GM23338 (cell line): ENCODE data around the gene BCL2. TPM values are rescaled to one million over a fixed set of nuclear protein-coding genes. Genes with fewer than 3 reads are reported as not detected.

Source experiments
- ATAC-seq: fragments of 200-7000 bp; cut with Tn5 transposase; 3 replicates; pipeline ENCODE4 v1.9.1; 2020
- DNase-seq: peaks from one replicate; pipeline ENCODE4 v3.0.0-alpha.2; 2015; ENCODE audit warnings: low spot score
- H2AFZ ChIP-seq: fragments of 200-600 bp; sonication (generic); 2 replicates; pipeline ENCODE4 v1.8.0; 2016; ENCODE audit warnings: antibody characterized with exemption, mild to moderate bottlenecking, moderate library complexity
- H3F3A ChIP-seq: fragments of 200-600 bp; sonication (generic); replicated peaks from 2 replicates; pipeline ENCODE4 v1.8.0; 2017; ENCODE audit warnings: antibody characterized with exemption, mixed run types, low read depth
- H3K27ac ChIP-seq: fragments of 200-600 bp; sonication (generic); 2 replicates; pipeline ENCODE4 v1.6.1; 2016; ENCODE audit warnings: low read depth
- H3K27me3 ChIP-seq: fragments of 200-600 bp; sonication (generic); 2 replicates; pipeline ENCODE4 v1.8.0; 2016; ENCODE audit warnings: mild to moderate bottlenecking, mixed run types, moderate library complexity; ENCODE audit not compliant: insufficient read depth
- H3K36me3 ChIP-seq: fragments of 200-600 bp; sonication (generic); 2 replicates; pipeline ENCODE4 v1.8.0; 2016; ENCODE audit warnings: mild to moderate bottlenecking; ENCODE audit not compliant: insufficient read depth
- H3K4me1 ChIP-seq: fragments of 200-600 bp; sonication (generic); 2 replicates; pipeline ENCODE4 v1.8.0; 2016; ENCODE audit warnings: mild to moderate bottlenecking, moderate library complexity; ENCODE audit not compliant: insufficient read depth
- H3K4me2 ChIP-seq: fragments of 200-600 bp; sonication (generic); 2 replicates; pipeline ENCODE4 v1.7.1; 2017; ENCODE audit warnings: mixed run types
- H3K4me3 ChIP-seq: fragments of 200-600 bp; sonication (generic); 2 replicates; pipeline ENCODE4 v1.6.1; 2016; ENCODE audit warnings: mixed run types
- H3K79me2 ChIP-seq: fragments of 200-600 bp; sonication (generic); replicated peaks from 2 replicates; pipeline ENCODE4 v1.8.0; 2017; ENCODE audit warnings: mild to moderate bottlenecking; ENCODE audit not compliant: insufficient read depth
- H3K9me2 ChIP-seq: fragments of 200-600 bp; sonication (generic); 2 replicates; pipeline ENCODE4 v1.8.0; 2017; ENCODE audit not compliant: insufficient read depth
- H4K20me1 ChIP-seq: fragments of 200-600 bp; sonication (generic); replicated peaks from 2 replicates; pipeline ENCODE4 v1.8.0; 2017; ENCODE audit warnings: mild to moderate bottlenecking; ENCODE audit not compliant: insufficient read depth
- H3K27ac Mint-ChIP-seq: 2 replicates; pipeline ENCODE4 v1.8.0; 2020; ENCODE audit warnings: inconsistent platforms, mild to moderate bottlenecking, moderate library complexity, mixed read lengths
- H3K27me3 Mint-ChIP-seq: 3 replicates; pipeline ENCODE4 v1.8.0; 2022; ENCODE audit warnings: low read depth, mild to moderate bottlenecking, moderate library complexity, mixed read lengths, inconsistent platforms; ENCODE audit not compliant: insufficient read depth, poor library complexity
- H3K36me3 Mint-ChIP-seq: 3 replicates; pipeline ENCODE4 v1.8.0; 2021; ENCODE audit warnings: low read depth, mild to moderate bottlenecking, inconsistent platforms, moderate library complexity, mixed read lengths
- H3K4me1 Mint-ChIP-seq: 3 replicates; pipeline ENCODE4 v1.8.0; 2020; ENCODE audit warnings: mild to moderate bottlenecking, inconsistent platforms, mixed read lengths
- H3K4me3 Mint-ChIP-seq: 3 replicates; pipeline ENCODE4 v1.8.0; 2021; ENCODE audit warnings: moderate library complexity, mild to moderate bottlenecking, inconsistent platforms, mixed read lengths
- H3K9me3 Mint-ChIP-seq: 3 replicates; pipeline ENCODE4 v1.8.0; 2020; ENCODE audit warnings: moderate library complexity, mild to moderate bottlenecking, inconsistent platforms, mixed read lengths
- CREB1 ChIP-seq: fragments of 250-450 bp; sonication (Bioruptor Pico); IDR thresholded peaks from 2 replicates; pipeline ENCODE4 v1.5.0; 2020; ENCODE audit warnings: low read depth, mild to moderate bottlenecking, moderate library complexity
- EZH2 ChIP-seq: fragments of 200-600 bp; sonication (generic); IDR thresholded peaks from one replicate; pipeline ENCODE4 v1.8.0; 2017; ENCODE audit warnings: antibody characterized with exemption, mild to moderate bottlenecking, low read depth; ENCODE audit not compliant: unreplicated experiment
- ZNF331 ChIP-seq: fragments of 250-450 bp; sonication (Bioruptor Pico); IDR thresholded peaks from 2 replicates; pipeline ENCODE4 v1.5.0; 2020; ENCODE audit warnings: low read depth, mild to moderate bottlenecking, moderate library complexity
- ZNF462 ChIP-seq: fragments of 250-450 bp; sonication (Bioruptor Pico); IDR thresholded peaks from 2 replicates; pipeline ENCODE4 v1.5.0; 2020; ENCODE audit warnings: mild to moderate bottlenecking, moderate library complexity
- polyA plus RNA-seq: library from polyadenylated mRNA; unstranded; fragments of >200 nt; fragmentation: Nextera tagmentation; extraction: Ambion mirVana; gene quantifications from 2 replicates; pipeline ENCODE4 v1.2.1, GENCODE V29; 2016
- total RNA-seq: library from RNA; depleted of rRNA; stranded (reverse); fragments of >200 nt; shearing (Covaris generic); gene quantifications from 2 replicates; pipeline ENCODE4 v1.2.3, GENCODE V29; 2014
- TF ChIP-seq, protein P1 (sequence below), 2 experiments: fragments of 200-600 bp in 1 of 2; sonication (generic) in 1 of 2; conservative IDR thresholded peaks; 2 replicates each; pipeline versions ENCODE4 v1.5.1 to v1.6.1; 2016 to 2017; ENCODE audit warnings: antibody characterized with exemption in 2 of 2, low read depth in 2 of 2, mild to moderate bottlenecking in 2 of 2, moderate library complexity in 1 of 2
- TF ChIP-seq, protein P2 (sequence below): IDR thresholded peaks from one replicate; pipeline ENCODE4 v1.6.1; 2018; ENCODE audit warnings: antibody characterized with exemption; ENCODE audit not compliant: unreplicated experiment

Gene BCL2
- total and polyA plus RNA-seq, 2 experiments from 2014 or later, result 1.2 to 4.0 TPM

DNA sequence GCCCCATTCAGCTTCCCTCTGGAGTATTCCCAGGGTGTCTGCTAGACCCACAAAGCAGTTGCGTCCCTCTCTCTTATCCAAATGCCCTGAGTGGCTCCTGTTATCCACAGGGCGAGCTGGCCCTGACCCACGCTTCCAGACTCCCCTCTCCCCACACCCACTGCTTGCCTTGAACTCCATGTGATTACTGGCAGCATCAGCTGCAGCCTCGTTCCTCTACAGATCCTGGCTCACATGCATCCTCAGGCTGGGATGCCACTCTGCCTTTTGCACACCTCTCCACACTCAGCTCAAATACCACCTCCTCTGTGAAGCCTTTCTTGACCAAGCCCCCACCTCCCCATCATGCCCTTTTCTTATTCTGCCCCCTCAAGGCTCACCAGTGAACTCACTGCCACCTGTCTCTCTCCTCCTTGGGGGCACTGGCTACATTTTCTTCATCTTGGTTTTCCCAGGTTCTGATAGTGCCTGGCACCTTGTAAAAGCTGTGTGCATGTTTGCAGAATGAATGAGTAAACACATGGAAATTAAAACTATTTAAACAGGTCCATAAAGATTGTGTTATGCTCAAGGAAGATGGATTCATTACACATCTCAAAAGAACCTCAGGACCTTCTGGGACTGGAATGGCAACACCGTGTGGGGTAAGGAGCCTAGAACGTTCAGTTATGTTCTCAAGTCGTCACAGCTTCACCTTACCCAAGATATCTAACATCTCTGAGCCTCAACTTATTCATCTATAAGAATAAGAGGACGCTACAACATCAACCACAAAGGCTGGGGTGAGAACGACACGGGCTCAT lies 165.0 kb downstream of the BCL2 start:
- no peak overlapping the region for H3K27ac Mint-ChIP-seq

More for the DNA sequence above, 165.0 kb downstream of the BCL2 start:
- Histone ChIP-seq H3F3A (no peaks in the 10 kb centered on the region), H3K4me2 (no peak overlapping the region), H4K20me1 (no peaks in the 10 kb centered on the region), H3K9me2 (no peaks in the 10 kb centered on the region), H3K4me1 (peaks cover 5% of the 10 kb centered on the region; the same call in 1 of the 2 replicates), H3K4me3 (no peak overlapping the region), H2AFZ (no peak overlapping the region), H3K79me2 (no peaks in the 10 kb centered on the region), H3K36me3 (no peaks in the 10 kb centered on the region), H3K27ac (no peak overlapping the region), H3K27me3 (no peaks in the 10 kb centered on the region)
- peaks cover 8% of the 10 kb centered on the region for H3K27me3 Mint-ChIP-seq
- ATAC-seq (no peak), DNase-seq (no peak)
- no peak overlapping the region for H3K4me3 Mint-ChIP-seq
- H3K9me3 Mint-ChIP-seq, result no peaks in the 10 kb centered on the region
- H3K4me1 Mint-ChIP-seq, result peaks cover 17% of the 10 kb centered on the region
- no peaks in the 10 kb centered on the region for H3K36me3 Mint-ChIP-seq
- no peak for TF ChIP-seq CREB1 (CRISPR knock-in tag)
- no peak for TF ChIP-seq ZNF331
- TF ChIP-seq, protein P1, sequence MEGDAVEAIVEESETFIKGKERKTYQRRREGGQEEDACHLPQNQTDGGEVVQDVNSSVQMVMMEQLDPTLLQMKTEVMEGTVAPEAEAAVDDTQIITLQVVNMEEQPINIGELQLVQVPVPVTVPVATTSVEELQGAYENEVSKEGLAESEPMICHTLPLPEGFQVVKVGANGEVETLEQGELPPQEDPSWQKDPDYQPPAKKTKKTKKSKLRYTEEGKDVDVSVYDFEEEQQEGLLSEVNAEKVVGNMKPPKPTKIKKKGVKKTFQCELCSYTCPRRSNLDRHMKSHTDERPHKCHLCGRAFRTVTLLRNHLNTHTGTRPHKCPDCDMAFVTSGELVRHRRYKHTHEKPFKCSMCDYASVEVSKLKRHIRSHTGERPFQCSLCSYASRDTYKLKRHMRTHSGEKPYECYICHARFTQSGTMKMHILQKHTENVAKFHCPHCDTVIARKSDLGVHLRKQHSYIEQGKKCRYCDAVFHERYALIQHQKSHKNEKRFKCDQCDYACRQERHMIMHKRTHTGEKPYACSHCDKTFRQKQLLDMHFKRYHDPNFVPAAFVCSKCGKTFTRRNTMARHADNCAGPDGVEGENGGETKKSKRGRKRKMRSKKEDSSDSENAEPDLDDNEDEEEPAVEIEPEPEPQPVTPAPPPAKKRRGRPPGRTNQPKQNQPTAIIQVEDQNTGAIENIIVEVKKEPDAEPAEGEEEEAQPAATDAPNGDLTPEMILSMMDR (conservative IDR thresholded peaks at IDR 0.05; ENCODE audit: low read depth in 2 of 2), result no peak
- TF ChIP-seq, protein P2, sequence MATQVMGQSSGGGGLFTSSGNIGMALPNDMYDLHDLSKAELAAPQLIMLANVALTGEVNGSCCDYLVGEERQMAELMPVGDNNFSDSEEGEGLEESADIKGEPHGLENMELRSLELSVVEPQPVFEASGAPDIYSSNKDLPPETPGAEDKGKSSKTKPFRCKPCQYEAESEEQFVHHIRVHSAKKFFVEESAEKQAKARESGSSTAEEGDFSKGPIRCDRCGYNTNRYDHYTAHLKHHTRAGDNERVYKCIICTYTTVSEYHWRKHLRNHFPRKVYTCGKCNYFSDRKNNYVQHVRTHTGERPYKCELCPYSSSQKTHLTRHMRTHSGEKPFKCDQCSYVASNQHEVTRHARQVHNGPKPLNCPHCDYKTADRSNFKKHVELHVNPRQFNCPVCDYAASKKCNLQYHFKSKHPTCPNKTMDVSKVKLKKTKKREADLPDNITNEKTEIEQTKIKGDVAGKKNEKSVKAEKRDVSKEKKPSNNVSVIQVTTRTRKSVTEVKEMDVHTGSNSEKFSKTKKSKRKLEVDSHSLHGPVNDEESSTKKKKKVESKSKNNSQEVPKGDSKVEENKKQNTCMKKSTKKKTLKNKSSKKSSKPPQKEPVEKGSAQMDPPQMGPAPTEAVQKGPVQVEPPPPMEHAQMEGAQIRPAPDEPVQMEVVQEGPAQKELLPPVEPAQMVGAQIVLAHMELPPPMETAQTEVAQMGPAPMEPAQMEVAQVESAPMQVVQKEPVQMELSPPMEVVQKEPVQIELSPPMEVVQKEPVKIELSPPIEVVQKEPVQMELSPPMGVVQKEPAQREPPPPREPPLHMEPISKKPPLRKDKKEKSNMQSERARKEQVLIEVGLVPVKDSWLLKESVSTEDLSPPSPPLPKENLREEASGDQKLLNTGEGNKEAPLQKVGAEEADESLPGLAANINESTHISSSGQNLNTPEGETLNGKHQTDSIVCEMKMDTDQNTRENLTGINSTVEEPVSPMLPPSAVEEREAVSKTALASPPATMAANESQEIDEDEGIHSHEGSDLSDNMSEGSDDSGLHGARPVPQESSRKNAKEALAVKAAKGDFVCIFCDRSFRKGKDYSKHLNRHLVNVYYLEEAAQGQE, result no peak
- no peak for TF ChIP-seq EZH2
- no peak for TF ChIP-seq ZNF462 (CRISPR knock-in tag)
